ENCODE results near the gene EML2. TPM values are rescaled to one million over a fixed set of nuclear protein-coding genes. Genes with fewer than 3 reads are reported as not detected.
A peak's percentile ranks its signal among the peaks of the same experiment; 100 is the strongest.

The EML2 gene
- 28.1 and 28.8 TPM in 2 replicates for total RNA-seq (2021; fragmentation: NEBNext Ultra II Directional; extraction: Animal tissue kit (Norgen Biotek cat#: 25700))
- 29.4 and 45.4 TPM in 2 replicates for polyA plus RNA-seq (2011; rRNA removed)
- 41.5 TPM for polyA plus RNA-seq (2011; cell fraction: cytosol; rRNA removed)
- polyA plus RNA-seq (2011; cell fraction: nucleus; rRNA removed): 135 TPM
- polyA plus RNA-seq (2012, experiment 1 of 2): 36.7 to 46.1 TPM (median 43.1 TPM) in 4 replicates
- polyA plus RNA-seq (2012, experiment 2 of 2): 23.6 TPM
- 14.5 TPM for polyA plus RNA-seq (2013, experiment 1 of 2)
- 13.1 TPM for polyA plus RNA-seq (2013, experiment 2 of 2)
- 31.1 and 51.6 TPM in 2 replicates for polyA minus RNA-seq (2011; rRNA and poly(A)+ RNA removed)
- polyA minus RNA-seq (2011; cell fraction: cytosol; rRNA and poly(A)+ RNA removed): 33.6 TPM
- 36.1 TPM for polyA minus RNA-seq (2011; cell fraction: nucleus; rRNA and poly(A)+ RNA removed)
- long read RNA-seq, experiment 1, partial matches to known transcripts: 8 of 10 reads
- long read RNA-seq, experiment 1, other reads (novel, unspliced or antisense): 0 of 10 reads
- long read RNA-seq, experiment 2, partial matches to known transcripts: 1 of 2 reads
- long read RNA-seq, experiment 2, other reads (novel, unspliced or antisense): 1 of 2 reads

GRCh38 chr19:45638930-45639729 is at the start of gene EML2:
Gene EML2, minus strand, starts transcription at chr19:45639397. Its CDS starts 21 bp downstream, at chr19:45639376.
- H3K4ac ChIP-seq (replicated peaks; ENCODE audit: insufficient read length, low read depth, low read length): no peak within 1 kb of the TSS
- no peaks in the 10 kb centered on the region for H3K79me1 ChIP-seq (ENCODE audit: low read depth, low read length)
- H3K36me3 ChIP-seq (ENCODE audit: control insufficient read depth in 2 of 4, insufficient read depth in 4 of 4, low read length in 3 of 4): no peaks in the 10 kb centered on the region
- no peaks in the 10 kb centered on the region for H3K79me2 ChIP-seq (ENCODE audit: control insufficient read depth in 1 of 2, insufficient read depth in 2 of 2, low read length in 2 of 2)
- H3K18ac ChIP-seq (ENCODE audit: extremely low read depth, low read length): peak within 1 kb of the TSS; percentile 93
- no peaks in the 10 kb centered on the region for H3K9me3 ChIP-seq (ENCODE audit: insufficient read depth in 2 of 2, low read depth in 1 of 2, low read length in 1 of 2)
- peak within 1 kb of the TSS; percentile 91 for H2BK5ac ChIP-seq (ENCODE audit: low read depth, low read length)
- no peaks in the 10 kb centered on the region for H4K20me1 ChIP-seq (replicated peaks in 1 of 2; ENCODE audit: control insufficient read depth in 1 of 2, insufficient read depth in 2 of 2, low read length in 2 of 2)
- H2BK20ac ChIP-seq (ENCODE audit: low read length): peak within 1 kb of the TSS; percentile 18
- H4K91ac ChIP-seq (replicated peaks; ENCODE audit: insufficient read length, low read length): peak within 1 kb of the TSS; percentile 84
- peak within 1 kb of the TSS; percentile 51 to 67 (median 60) for H3K4me3 ChIP-seq (ENCODE audit: extremely low read depth in 1 of 4, insufficient read depth in 2 of 4, low read depth in 3 of 4, low read length in 4 of 4)
- FAIRE-seq (no peak), DNase-seq (ENCODE audit: low read depth in 1 of 2, low spot score in 2 of 2) (peak in 1 of 2 experiments; percentile 86)
- peak within 1 kb of the TSS; percentile 46; the same call in 1 of the 2 replicates for H2AFZ ChIP-seq (ENCODE audit: low read length)
- peak within 1 kb of the TSS; percentile 82 to 85 for H3K4me2 ChIP-seq (ENCODE audit: insufficient read depth in 1 of 2, low read depth in 2 of 2, low read length in 2 of 2)
- peak within 1 kb of the TSS; percentile 12 for H4K8ac ChIP-seq (ENCODE audit: extremely low read depth, insufficient read depth, low read length)
- POLR2A ChIA-PET (ENCODE audit: partially characterized antibody): interaction anchor here (0.6 to 3.5 kb wide), 5 partner anchors 20 to 639 kb away, joined by 3 to 21 read pairs (median 5); no protein-coding TSS in a partner anchor
- H3K14ac ChIP-seq (ENCODE audit: insufficient read length): no peak within 1 kb of the TSS
- peak within 1 kb of the TSS; percentile 78; the same call in 1 of the 2 replicates for H2BK12ac ChIP-seq (ENCODE audit: low read depth, low read length)
- H3K27ac ChIP-seq (ENCODE audit: low read depth, low read length): no peak within 1 kb of the TSS
- H3K4me1 ChIP-seq (replicated peaks in 1 of 4; ENCODE audit: control insufficient read depth in 3 of 4, insufficient read depth in 4 of 4, low read length in 3 of 4): peaks cover 7 to 24% (median 13%) of the 10 kb centered on the region in 4 experiments
- WGBS, 2 experiments (ENCODE audit: extremely low coverage in 1 of 2, insufficient coverage in 1 of 2, insufficient read length in 1 of 2, insufficient replicate concordance in 2 of 2, low coverage in 1 of 2, low lambda C conversion rate in 2 of 2, missing lambda C conversion rate in 1 of 2): 12% methylated on average over 31 of the region's 52 CpGs; no CpG with 5 or more reads in 1 of the 2 experiments
- H3K23ac ChIP-seq (ENCODE audit: insufficient read length): no peak within 1 kb of the TSS
- peak within 1 kb of the TSS in 2 of 4 experiments; percentile 16 to 20; a peak in 3 of 7 replicates for H3K9ac ChIP-seq (replicated peaks in 1 of 4; ENCODE audit: extremely low read depth in 1 of 4, low read depth in 3 of 4, low read length in 3 of 4)
- peaks cover 0 to under 1% (median under 1%) of the 10 kb centered on the region in 4 experiments; a peak in 2 of 7 replicates for H3K27me3 ChIP-seq (replicated peaks in 1 of 4; ENCODE audit: control insufficient read depth in 3 of 4, extremely low read depth in 1 of 4, insufficient read depth in 3 of 4, low read length in 3 of 4)
- H2AK5ac ChIP-seq (ENCODE audit: low read depth, low read length): no peak within 1 kb of the TSS; the same call in 1 of the 2 replicates
- no peak within 1 kb of the TSS for H3K56ac ChIP-seq (replicated peaks; ENCODE audit: insufficient read length, low read depth, low read length)
- CTCF ChIA-PET (ENCODE audit: partially characterized antibody): interaction anchor here (0.7 to 8.4 kb wide), 11 partner anchors 8 to 144 kb away, joined by 3 to 135 read pairs (median 6); partner anchors contain the start of genes GPR4 and QPCTL
- H2BK15ac ChIP-seq (ENCODE audit: low read length): peak within 1 kb of the TSS; percentile 67; the same call in 1 of the 2 replicates
- peaks cover 15% of the 10 kb centered on the region for H3K23me2 ChIP-seq (ENCODE audit: low read depth, low read length)
- peak within 1 kb of the TSS; percentile 47 for H4K5ac ChIP-seq (ENCODE audit: insufficient read length, low read depth, low read length)
- peak within 1 kb of the TSS; percentile 45 for H2BK120ac ChIP-seq (replicated peaks; ENCODE audit: low read depth, low read length)
- TF ChIP-seq SIN3A (conservative IDR thresholded peaks at IDR 0.05 in 1 of 2, IDR thresholded peaks at IDR 0.05 in 1 of 2; ENCODE audit: low read depth in 1 of 2, low read length in 2 of 2) (peak; percentile 70 to 74; a peak in 3 of 4 replicates), SIX5 (IDR thresholded peaks at IDR 0.05; ENCODE audit: low read depth, low read length) (0 out of 2 replicates have a peak, but pooled peaks have one; percentile 6), YY1 (IDR thresholded peaks at IDR 0.05; ENCODE audit: low read depth, low read length) (peak; percentile 74), ZNF274 (IDR thresholded peaks at IDR 0.05; ENCODE audit: borderline replicate concordance, extremely low read depth, low read length) (no peak), KDM4A (IDR thresholded peaks at IDR 0.05; ENCODE audit: low read depth, low read length, severe bottlenecking) (peak; percentile 32), CREB1 (IDR thresholded peaks at IDR 0.05) (peak; percentile 22; the same call in 1 of the 2 replicates), MAX (IDR thresholded peaks at IDR 0.05) (peak; percentile 50; the same call in 1 of the 2 replicates)

Data from H1 (cell line).